Testis (tissue), 2 donors: Measurements from ENCODE around the gene ZDHHC7.

ENCODE experiments used
- CTCF ChIP-seq, 3 experiments: fragments of 450-650 bp in 2 of 3; fragments of 200-600 bp in 1 of 3; sonication (generic) in 1 of 3; IDR thresholded peaks; one replicate each; pipeline ENCODE4 v1.5.1; 2016 to 2019; ENCODE audit warnings: antibody characterized with exemption in 3 of 3, mild to moderate bottlenecking in 2 of 3, moderate library complexity in 1 of 3
- POLR2A ChIP-seq: fragments of 450-650 bp; IDR thresholded peaks from one replicate; pipeline ENCODE4 v1.6.1; 2017; ENCODE audit warnings: antibody characterized with exemption, mild to moderate bottlenecking, moderate library complexity

DNA sequence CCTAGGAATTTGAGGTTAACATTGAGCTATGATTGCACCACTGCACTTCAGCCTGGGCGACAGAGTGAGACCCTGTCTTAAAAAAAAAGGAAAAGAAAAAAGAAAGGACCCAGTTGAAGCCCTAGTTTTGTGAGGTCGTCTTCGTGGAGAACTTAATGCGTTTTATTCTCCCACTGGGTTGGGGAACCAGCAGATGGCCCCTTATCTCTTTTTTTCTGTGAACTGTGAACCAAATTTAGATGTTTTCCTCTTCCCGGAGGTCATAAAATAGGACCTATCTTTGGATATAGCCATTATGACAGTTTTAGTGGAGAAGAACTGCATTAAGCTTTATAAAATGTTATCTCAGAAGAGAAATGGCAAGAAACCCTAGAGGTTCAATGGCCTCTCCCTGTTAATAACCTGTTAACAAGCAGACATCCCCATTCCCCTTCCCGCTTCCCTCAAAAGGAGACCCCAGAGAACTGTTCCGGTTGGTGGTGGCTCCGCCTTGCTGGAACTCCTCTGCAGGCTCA is 39.8 kb upstream of the ZDHHC7 start:
- TF ChIP-seq CTCF (IDR thresholded peaks at IDR 0.05): no peak
- no peak for TF ChIP-seq POLR2A
